Bronchial epithelial cell (primary cell): ENCODE results near the gene CACNG5. TPM values are rescaled to one million over a fixed set of nuclear protein-coding genes. Genes with fewer than 3 reads are reported as not detected.

Experiments used
- DNase-seq: peaks from one replicate; pipeline ENCODE4 v3.0.0-alpha.2; 2010; ENCODE audit warnings: low read depth
- FAIRE-seq: peaks from 2 replicates; lab custom pipeline; 2011; peaks lifted over from hg19 to GRCh38; lab: Jason Lieb, UNC
- H3K27me3 ChIP-seq: 2 replicates; pipeline ENCODE4 v1.5.1; 2011; ENCODE audit warnings: low read length; ENCODE audit not compliant: control insufficient read depth, insufficient read depth
- H3K36me3 ChIP-seq: 2 replicates; pipeline ENCODE4 v1.5.1; 2011; ENCODE audit warnings: low read length; ENCODE audit not compliant: control insufficient read depth, insufficient read depth
- H3K4me3 ChIP-seq: 2 replicates; pipeline ENCODE4 v1.5.1; 2011; ENCODE audit warnings: mild to moderate bottlenecking, low read depth, low read length, control low read depth
- total RNA-seq: library from RNA; depleted of rRNA; stranded (reverse); fragments of >200 nt; gene quantifications from 2 replicates; pipeline ENCODE4 v1.2.1, GENCODE V29; 2014
- TF ChIP-seq, protein P1 (sequence below): IDR thresholded peaks from 2 replicates; pipeline ENCODE4 v1.5.1; 2011; ENCODE audit warnings: mild to moderate bottlenecking, moderate library complexity, low read length, control low read depth, inconsistent platforms; ENCODE audit not compliant: insufficient read depth, severe bottlenecking

The CACNG5 gene
- total RNA-seq, 1 donor from 2014 or later: not detected

DNA sequence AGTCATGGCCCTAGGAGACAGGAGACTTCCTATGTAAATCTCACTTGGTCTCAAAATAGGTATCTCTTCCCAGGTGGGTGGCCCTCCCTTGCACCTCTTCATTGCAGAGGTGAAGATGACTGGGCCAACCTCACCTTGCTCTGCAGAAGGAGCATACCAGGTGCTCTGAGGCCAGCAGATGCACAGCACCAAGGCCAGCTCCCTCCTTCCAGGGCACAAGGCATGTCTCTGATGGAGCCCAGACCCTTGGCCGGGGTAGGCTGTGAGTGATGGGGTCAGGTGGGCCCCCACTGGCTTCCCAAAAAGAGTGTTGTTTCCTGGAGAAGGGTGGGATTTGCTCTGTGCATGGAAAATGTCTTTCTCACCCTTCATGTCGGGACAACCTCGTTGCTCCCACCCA lies 12.8 kb downstream of the CACNG5 start:
- Histone ChIP-seq H3K36me3 (no peaks in the 10 kb centered on the region), H3K27me3 (peaks cover 1% of the 10 kb centered on the region), H3K4me3 (no peak overlapping the region)
- no peak for FAIRE-seq
- TF ChIP-seq, protein P1, sequence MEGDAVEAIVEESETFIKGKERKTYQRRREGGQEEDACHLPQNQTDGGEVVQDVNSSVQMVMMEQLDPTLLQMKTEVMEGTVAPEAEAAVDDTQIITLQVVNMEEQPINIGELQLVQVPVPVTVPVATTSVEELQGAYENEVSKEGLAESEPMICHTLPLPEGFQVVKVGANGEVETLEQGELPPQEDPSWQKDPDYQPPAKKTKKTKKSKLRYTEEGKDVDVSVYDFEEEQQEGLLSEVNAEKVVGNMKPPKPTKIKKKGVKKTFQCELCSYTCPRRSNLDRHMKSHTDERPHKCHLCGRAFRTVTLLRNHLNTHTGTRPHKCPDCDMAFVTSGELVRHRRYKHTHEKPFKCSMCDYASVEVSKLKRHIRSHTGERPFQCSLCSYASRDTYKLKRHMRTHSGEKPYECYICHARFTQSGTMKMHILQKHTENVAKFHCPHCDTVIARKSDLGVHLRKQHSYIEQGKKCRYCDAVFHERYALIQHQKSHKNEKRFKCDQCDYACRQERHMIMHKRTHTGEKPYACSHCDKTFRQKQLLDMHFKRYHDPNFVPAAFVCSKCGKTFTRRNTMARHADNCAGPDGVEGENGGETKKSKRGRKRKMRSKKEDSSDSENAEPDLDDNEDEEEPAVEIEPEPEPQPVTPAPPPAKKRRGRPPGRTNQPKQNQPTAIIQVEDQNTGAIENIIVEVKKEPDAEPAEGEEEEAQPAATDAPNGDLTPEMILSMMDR: no peak
- DNase-seq: no peak

- TF ChIP-seq, protein P1: no peak
- FAIRE-seq (no peak), DNase-seq (no peak)
- Histone ChIP-seq H3K36me3 (no peaks in the 10 kb centered on the region), H3K4me3 (no peak overlapping the region), H3K27me3 (peaks cover 1% of the 10 kb centered on the region)
Observed at GRCh38 chr17:66848496-66848895, 13.6 kb downstream of the CACNG5 start.

DNA sequence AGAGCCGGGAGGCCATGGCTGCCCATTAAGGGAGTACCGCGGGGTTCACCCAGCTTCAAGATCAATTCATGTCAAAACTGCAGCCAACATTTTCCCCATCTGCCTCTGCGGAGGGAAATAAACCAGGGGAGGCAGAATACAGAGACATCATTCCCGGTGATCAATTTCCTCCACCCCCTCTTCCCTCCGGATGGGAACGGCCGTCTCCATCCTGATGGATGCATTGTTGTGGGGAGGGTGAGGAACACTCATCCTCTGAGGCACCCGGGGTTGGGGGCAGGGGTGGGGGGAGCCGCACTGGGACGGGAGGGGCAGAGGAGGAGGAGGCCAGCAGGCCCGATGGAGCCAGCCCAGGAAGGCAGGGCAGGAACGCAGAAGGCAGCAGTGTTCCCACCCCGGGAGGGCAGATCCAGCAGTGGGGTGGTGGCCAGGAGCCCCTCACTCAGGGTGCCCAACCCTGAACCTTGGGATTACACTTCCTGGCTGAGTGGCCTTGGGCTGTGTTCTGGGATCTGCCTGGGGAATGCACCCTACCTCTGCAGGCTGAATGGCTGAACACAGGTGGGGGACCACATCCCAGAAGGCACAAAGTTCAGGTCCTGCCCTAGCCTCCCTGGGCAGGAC lies 14.2 kb downstream of the CACNG5 start:
- Histone ChIP-seq H3K36me3 (no peaks in the 10 kb centered on the region), H3K4me3 (no peak overlapping the region), H3K27me3 (peaks cover 1% of the 10 kb centered on the region)
- TF ChIP-seq, protein P1: no peak
- no peak for DNase-seq
- no peak for FAIRE-seq

- TF ChIP-seq, protein P1: no peak
- no peak for DNase-seq
- Histone ChIP-seq H3K4me3 (no peak overlapping the region), H3K36me3 (no peaks in the 10 kb centered on the region), H3K27me3 (peaks cover 1% of the 10 kb centered on the region)
- FAIRE-seq: no peak
Observed at GRCh38 chr17:66849851-66850580, 15.1 kb downstream of the CACNG5 start.

GRCh38 chr17:66850692-66851091 lies 15.8 kb downstream of the CACNG5 start:
- TF ChIP-seq, protein P1: no peak
- H3K4me3 ChIP-seq: no peak overlapping the region
- FAIRE-seq (no peak), DNase-seq (no peak)
- no peaks in the 10 kb centered on the region for H3K36me3 ChIP-seq
- H3K27me3 ChIP-seq: peaks cover 1% of the 10 kb centered on the region

DNA sequence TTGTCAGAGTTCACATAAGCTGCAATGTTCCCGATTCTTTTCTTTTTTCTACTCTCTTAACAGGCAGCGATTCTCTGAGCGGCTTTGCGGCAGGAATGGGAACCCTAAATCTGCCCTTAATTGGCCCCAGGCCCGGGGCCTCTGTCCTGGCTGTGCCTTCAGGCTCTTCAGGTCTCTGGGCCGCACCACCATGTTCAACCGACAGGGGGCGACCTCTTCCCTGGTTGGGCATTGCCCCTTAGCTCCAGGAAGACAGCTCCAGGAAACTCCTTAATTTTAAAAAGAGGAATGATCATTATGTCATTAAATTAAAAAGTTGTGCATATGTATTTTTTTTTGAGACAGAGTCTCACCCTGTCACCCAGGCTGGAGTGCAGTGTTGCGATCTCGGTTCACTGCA lies 20.3 kb downstream of the CACNG5 start:
- TF ChIP-seq, protein P1: no peak
- Histone ChIP-seq H3K36me3 (no peaks in the 10 kb centered on the region), H3K4me3 (no peak overlapping the region), H3K27me3 (peaks cover 1% of the 10 kb centered on the region)
- no peak for FAIRE-seq
- DNase-seq: peak; percentile 2
